ENCODE measurements around the gene TPGS1.
A peak's percentile ranks its signal among the peaks of the same experiment; 100 is the strongest.

The TPGS1 gene, protein sequence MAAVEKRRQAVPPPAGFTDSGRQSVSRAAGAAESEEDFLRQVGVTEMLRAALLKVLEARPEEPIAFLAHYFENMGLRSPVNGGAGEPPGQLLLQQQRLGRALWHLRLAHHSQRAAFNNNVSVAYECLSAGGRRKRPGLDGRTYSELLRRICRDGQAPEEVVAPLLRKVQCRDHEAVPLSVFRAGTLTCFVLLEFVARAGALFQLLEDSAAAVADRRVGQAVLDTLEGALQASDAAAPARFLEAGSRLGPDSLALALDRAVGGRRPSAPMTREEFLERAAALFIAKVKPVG

DNA sequence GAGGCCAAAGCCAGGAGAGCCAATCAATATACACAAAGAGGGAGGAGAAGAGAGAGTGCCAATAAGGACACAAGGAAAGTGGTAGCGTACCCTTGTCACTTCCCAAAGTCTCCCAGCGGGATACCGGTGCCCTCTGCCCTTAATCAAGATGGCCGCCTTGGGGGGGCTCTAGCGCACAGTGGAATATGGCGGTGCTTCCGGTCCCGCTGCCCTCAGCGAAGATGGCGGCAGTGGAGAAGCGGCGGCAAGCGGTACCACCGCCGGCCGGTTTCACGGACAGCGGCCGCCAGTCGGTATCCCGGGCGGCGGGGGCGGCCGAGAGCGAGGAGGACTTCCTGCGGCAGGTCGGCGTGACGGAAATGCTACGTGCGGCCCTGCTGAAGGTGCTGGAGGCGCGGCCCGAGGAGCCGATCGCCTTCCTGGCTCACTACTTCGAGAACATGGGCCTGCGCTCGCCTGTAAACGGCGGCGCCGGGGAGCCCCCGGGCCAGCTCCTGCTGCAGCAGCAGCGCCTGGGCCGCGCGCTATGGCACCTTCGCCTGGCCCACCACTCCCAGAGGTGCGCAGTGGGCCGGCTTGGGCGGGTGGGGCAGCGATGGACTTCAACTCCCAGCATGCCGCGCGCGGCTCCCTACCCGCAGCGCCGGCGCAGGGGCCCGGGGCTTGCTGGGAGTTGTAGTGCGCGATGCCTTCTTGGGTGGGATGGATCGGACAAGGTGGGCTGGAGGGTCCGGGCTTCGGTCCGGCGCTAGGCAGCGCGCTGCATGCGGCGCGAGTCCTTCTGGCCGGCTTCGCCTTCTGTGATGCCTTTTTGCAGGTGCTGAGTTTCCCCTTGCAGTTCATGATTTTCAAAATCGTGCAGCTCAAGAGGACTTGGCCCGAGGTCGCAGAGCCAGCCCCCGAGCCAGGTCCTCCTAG lies at the start of gene TPGS1:
Gene TPGS1, plus strand, starts transcription at position 212 of the 918 bp plus-strand sequence. Its CDS starts 10 bp downstream, at position 222.
- peak; percentile 73 to 80 for DNase-seq (ENCODE audit: low read depth in 2 of 2)

DNA sequence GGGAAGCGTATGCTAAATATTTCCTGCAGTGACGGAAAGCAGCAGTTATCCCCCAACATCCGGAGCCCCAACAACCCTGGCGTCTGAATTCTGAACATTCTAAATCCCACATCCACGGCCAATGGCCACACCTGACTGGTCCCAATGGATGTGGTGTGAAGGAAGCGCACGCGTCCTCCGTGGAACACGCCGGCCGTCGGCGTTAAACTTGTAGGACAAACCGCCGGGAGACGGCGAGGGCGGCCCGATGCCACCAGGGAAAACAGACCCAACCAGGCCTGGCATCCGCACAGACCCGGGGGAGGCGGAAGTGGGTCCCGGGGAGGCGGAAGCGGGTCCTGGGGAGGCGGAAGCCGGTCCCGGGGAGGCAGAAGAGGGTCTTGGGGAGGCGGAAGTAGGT lies 49.7 kb upstream of the TPGS1 start:
- DNase-seq (ENCODE audit: low read depth in 2 of 2): no peak

DNA sequence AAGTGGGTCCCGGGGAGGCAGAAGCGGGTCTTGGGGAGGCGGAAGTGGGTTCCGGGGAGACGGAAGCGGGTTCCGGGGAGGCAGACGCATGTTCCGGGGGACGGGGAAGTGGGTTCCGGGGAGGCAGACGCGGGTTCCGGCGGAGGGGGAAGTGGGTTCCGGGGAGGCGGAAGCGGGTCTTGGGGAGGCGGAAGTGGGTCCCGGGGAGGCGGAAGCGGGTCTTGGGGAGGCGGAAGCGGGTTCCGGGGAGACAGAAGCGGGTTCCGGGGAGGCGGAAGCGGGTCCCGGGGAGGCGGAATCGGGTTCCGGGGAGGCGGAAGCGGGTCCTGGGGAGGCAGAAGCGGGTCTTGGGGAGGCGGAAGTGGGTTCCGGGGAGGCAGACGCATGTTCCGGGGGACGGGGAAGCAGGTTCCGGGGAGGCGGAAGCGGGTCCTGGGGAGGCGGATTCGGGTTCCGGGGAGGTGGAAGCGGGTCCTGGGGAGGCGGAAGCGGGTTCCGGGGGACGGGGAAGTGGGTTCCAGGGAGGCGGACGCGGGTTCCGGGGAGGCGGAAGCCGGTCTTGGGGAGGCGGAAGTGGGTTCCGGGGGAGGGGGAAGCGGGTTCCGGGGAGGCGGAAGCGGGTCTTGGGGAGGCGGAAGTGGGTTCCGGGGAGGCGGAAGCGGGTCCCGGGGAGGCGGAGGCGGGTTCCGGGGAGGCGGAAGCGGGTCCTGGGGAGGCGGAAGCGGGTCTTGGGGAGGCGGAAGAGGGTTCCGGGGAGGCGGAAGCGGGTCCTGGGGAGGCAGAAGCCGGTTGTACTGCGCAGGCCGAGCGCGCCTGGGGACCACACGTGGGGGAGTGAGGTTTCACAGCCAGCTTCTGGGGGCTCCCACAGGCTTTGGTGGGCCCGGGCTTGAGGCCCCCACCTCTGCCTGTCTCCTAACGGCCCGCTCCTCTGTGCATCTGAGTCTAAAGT lies 48.9 kb upstream of the TPGS1 start:
- DNase-seq (ENCODE audit: low read depth in 2 of 2): no peak

DNA sequence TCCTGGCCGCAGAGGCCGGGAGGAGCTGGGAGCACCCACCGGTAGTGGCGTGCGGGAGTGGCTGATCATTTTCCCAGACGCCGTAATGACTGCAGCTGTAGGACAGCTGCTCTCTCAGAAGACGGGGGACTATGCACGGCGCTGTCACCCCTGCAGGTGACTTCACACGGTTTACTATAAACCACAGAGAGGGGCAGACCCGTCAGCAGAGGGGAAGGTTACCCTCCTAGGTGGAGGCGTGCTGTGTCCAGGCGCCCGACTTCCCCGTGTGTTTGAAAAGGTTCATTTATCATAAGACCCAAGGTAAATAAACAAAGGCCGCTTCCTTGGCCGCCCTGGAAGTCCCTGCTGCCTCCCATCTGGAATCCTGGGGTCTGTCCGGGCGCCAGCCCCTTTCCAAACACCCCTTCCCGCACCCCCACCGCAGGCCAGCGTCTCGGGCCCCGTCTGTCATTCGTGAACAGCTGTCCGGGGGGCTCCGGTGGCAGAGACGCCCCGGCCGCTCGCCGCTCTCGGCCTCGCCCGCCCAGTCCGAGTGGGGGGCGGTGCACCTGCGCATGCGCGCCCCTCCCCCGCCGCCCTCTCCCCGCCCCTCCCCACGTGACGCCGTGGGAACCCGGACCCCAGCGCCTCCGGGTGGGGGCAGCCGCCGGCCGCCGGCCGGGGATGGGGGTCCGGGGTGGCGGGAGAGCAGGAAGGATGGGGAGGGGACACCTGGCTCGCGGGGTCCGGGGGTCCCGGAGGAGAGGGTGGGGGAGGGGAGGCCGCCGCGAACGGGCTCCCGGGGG lies 47.4 kb upstream of the TPGS1 start:
- DNase-seq (ENCODE audit: low read depth in 2 of 2): no peak

DNA sequence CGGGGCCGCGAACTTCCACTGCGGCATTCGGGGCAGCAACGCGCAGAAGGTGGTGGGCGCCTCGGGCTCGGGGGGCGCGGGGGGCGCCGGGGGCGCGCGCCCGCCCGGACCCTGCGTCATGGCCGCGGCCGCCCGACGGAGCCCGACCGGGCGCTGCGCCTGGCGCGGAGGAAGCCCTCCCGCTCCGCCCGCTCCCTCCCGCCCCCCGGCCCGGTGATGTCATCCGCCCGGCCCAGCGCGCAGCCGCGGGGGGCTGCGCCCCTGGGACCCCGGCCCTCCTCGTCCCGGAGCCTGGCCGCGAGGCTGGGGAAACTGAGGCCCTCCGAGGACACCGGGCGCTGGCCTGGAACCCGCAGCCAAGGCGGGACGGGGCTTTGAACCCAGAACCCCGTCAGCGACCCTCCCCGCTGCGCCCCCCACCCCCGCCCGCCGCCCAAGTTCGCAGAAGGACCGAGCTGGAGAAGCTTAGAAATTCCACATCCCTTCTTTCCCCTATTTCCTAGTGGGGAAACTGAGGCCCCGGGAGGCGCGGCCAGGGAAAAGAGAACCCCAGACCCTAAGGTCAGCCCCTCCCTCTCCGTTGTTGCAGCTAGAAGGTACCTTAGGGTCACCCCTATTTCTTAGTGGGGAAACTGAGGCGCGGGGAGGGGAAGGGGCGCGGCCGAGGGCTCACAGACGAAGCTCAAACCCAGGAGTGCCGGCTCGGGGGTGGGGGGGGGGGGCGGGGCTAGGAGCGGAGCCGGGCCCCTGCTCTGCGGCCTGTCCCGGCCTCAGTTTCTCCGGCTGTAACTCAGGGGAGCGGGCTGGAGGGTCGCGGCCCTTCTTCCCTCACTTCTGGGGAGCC lies 46.2 kb upstream of the TPGS1 start, which contains the start of gene SHC2:
Gene SHC2, minus strand, starts transcription at position 157 of the 844 bp plus-strand sequence. Its CDS starts 37 bp downstream, at position 120.
- DNase-seq (ENCODE audit: low read depth in 2 of 2): no peak

DNA sequence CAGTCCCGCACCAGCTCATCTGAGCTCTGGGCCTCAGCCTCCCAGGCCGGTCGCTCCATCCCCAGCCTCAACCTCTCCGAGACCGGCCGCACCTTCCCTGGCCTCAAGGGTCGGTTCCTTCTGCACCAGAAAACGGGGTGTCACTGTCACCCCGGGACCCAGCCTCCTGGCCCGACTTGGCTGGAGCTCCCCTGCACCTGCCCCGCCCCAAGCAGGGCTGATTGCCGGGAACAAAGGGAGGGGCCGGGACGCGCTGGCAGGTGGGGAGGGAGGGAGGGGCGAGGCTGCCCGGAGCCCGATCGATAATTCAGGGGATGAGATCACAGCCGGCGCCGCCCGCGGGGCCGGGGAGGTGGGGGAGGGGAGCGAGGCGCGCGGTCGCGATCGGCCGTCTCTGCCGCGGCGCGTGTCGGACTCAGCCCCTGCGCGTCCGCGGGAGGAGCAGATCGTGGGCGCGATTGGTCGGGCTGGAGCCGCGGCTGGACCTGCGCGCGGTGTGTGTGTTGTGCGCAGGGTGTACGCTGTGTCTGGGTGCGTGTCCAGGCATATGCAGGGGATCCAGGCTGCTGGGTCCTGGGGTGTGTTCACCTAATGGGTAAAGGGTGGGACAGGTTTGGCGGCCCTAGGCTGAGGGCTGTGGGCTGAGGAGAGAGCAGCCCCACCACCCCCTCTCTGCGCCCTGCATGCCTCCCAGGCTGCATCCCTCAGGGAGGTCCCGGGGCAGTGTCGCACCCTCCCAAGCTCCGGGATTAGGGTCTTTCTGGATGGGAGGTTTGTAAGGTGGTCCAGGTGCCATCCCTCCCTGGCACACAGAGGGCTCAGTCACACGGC lies 45.4 kb upstream of the TPGS1 start:
- DNase-seq (ENCODE audit: low read depth in 2 of 2): no peak

DNA sequence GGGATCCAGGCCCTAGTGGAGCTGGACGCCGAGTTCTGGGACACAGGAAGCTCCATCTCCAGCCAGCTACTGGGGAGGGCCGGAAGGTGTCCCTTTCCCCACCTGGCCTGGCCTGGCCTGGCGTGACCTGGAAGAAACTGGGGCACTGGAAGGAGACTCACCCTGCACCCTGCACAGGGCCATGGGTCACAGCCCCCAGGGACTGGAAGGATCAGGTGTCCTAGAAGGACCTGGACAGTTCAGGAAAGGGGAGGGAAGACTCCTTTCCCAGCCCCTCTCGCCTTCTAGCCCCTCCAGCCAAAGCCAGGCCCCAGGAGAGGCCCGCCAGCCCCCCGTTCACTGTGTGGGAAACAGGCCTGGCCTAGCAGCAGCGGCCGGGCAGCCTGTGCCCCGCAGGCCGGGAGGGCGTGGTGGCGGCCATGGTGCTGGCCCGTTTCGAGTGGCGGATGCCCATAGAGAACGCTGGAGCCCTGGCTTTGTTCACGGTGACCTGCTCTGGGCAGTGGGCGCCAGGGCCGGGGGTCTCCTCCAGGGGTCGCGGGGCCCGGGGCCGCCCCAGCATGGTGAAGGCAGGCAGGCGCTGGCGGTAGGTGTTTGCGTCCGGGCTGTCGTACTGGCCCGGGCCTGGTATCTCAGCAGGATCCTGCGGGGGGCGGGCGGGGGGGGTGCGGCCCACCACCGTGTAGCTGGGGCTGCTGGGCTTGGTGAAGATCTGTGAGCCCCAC lies 43.7 kb upstream of the TPGS1 start:
- DNase-seq (ENCODE audit: low read depth in 2 of 2): no peak

DNA sequence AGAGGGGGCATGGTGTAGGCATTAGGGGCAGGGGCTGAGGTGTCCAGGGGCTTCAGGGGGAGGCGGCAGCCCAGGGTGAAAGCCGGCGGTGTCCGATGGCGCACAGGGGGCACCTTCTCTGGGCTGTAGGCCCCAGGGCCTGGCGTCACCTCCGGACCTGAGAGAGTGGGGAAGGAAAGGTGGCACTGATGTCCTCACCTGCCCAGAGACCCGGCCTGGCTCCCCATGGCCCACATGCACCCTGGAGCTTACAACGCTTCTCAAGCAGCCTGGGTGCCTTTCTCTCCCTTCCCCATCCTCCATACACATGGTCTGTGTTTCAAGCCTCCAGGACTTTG lies 43.1 kb upstream of the TPGS1 start:
- DNase-seq (ENCODE audit: low read depth in 2 of 2): no peak

DNA sequence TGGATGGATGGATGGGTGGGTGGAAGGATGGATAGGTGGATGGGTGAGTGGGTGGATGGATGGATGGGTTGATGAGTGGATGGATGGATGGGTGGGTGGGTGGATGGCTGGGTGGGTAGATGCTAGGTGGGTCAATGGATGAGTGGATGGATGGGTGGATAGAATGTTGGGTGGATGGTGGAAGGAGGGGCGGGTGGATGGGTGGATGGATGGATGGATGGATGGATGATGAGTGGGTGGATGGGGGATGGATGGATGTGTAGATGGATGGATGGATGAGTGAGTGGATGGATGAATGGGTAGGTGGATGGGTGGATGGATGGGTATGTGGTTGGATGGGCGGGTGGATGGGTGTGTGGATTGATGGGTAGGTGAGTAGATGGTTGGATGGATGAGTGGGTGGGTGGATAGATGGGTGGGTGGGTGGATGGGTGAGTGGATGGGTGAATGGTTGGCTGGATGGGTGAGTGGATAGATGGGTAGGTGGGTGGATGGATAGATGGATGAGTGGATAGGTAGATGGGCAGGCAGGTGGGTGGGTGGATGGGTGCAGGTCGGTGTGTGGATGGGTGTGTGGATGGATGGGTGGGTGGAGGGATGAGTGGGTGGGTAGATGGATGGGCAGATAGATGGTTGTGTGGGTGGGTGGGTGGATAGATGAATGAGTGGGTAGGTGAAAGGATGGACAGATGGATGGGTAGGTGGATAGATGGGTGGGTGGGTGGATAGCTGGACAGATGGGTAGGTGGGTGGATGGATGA lies 42.1 kb upstream of the TPGS1 start:
- no peak for DNase-seq (ENCODE audit: low read depth in 2 of 2)

DNA sequence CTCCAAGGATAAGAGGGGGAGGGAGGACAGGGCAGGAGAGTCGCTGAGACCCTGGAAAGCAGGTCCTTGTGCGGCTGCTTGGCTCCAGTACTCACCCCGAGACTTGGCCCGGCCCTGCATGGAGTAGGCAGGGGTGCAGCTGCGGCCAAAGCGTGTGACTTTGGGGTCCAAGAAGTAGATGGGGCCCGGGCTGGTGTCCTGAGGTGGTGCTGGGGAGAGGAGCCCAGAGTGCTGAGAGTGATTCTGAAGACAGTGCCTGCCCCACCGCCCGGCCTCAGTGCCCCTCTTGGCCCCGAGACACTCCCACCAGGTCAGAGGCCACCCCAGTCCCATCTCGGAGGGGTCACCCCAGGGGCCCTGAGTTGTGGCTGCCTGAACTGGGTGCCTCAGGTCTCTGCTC lies 39.7 kb upstream of the TPGS1 start:
- DNase-seq (ENCODE audit: low read depth in 2 of 2): no peak

DNA sequence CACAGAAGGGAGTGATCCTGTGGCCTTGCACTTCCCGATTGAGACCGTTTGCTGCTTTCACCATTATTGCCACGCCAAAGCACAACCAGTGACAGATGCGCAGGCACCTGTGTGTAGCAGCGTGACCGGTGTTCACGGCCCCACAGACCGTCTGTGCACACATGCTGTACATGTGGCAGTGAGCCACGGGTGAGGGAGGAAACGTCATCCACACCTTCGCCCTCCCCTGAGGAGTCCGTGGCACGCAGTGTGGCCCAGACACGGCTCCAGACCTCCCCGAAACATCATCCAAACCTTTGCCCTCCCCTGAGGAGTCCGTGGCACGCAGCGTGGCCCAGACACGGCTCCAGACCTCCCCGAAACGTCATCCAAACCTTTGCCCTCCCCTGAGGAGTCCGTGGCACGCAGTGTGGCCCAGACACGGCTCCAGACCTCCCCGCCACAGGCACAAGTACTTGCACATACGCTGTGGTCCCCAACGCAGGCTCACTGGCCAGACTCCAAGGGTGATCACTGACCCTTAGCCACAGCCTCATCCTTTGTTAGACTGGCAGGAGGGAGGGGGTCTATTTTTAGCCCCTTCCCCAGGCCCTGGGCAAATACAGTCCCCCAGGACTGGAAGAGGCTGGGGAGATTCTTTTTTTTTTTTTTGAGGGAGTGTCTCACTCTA lies 38.6 kb upstream of the TPGS1 start:
- no peak for DNase-seq (ENCODE audit: low read depth in 2 of 2)

DNA sequence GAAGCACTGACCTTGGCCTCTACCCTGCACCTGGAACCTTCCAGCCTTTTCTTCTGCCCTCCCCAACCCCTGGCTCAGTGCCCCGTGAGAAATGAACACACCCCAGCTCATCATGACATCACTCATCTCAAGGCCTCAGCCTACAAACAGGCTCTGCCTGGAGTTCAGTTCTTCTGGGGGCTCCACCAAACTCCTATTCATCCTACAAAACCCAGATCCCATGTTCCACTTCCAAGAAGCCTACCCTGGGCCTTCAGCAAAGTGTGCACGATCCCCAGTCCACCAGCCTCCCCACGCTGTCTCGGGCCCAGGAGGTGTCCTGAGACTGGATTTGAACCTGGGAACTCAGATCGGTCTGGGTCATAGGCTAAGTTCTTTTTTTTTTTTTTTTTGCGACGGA lies 37.5 kb upstream of the TPGS1 start:
- no peak for DNase-seq (ENCODE audit: low read depth in 2 of 2)

DNA sequence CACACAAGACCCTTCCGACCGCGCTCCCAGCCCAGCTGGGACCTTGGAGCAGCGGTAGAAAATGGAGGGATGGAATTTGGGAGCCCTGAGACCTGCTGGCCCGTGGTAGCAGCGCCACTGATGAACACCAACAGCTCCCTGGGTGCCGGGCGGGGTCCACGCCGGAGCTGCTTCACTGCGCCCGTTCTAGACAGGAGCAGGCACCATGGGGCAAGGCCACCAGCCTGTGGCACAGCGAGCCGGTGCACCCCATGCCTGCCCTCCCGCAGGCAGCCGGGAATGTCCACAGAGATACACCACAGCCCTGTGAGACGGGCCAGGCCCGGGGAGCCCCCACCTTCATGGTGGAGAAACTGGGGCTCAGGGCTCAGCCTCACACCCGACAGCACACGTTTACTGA lies 36.6 kb upstream of the TPGS1 start:
- no peak for DNase-seq (ENCODE audit: low read depth in 2 of 2)

DNA sequence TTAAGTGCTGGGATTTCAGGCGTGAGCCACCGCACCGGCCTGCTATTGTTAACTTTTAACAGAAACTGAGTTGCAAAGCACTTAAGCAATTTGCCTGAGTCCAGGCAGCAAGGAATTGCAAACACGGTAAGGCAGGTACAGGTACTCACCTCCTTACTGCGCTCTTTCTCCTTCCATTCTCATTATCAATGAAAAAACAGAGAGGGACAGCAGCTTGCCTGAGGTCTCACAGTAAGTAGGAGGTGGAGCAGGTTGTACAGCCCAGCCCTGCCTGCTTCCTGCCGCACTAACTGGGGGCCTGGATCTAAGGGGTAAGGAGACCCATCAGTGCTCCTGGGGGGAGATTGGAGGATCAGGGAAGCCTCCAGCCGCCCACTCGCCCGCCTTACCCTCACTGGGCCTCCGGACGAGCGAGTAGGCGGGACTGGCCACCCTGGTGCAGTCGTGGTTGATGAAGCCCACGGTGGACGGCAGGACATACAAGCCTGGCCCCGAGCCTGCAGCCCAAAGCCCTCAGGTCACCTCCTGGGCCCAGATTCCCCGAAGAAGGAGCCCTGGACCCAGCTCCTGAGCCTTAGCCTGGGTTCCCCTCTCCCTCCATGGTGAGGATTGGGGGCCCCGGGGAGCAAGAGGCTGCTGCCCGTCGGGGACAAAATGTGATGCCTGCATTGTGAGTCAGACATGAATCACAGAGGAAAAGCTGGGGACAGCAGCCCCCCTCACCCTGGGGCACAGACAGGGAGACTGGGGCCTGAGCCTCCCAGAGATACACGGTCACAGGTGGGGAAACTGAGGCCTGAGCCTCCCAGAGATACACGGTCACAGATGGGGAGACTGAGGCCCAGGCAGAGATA lies 35.1 kb upstream of the TPGS1 start:
- no peak for DNase-seq (ENCODE audit: low read depth in 2 of 2)

DNA sequence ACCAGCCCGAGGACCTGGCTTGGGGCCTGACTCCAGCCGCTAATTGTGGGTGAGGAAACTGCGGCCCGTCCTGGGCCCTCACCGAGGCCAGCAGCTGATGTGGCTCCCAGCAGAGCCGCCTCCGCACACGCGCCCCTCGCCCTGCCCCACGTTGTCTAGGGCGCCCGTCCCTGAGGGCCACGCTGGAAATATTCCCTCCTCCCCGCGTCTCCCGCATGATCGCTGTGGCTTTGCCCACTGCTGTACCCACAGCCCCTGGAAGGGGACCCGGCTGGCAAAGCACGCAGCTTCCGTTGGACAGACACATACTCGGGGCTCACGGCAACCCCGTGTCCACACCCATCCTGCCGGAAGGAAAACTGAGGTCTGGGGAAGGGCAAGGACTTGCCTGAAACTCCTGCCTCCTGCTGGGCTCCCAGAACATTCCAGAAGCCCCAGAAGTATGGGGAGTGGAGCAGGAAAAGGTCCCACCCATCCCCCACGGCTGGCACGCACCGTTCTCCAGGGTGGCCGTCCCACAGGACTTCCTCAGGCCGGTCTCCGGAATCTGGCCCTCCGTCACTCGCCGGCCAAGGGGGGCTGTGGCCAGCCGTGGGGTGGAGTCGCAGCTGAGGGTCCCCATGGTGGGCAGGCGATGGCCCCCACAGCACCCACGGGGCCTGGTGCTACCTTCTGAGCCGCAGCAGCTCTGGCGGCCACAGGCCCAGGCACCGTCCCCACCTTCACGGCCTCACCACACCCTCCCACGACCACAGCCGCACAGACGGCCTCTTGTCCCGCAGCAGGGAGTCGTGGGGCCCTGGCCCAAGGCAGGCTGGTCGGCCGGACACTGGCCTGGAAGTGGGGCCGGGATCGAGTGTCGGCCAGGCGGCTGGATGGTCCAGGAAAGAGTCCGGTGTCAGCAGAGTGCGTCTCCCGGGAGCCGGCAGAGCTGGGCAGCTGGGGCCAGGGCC lies 32.9 kb upstream of the TPGS1 start:
- DNase-seq (ENCODE audit: low read depth in 2 of 2): no peak
